GM18511 (cell line): ENCODE data around the gene SPTBN2.
"Not testable (repeated sequence)": the region's sequence is repeated elsewhere in the genome, so short reads cannot be mapped to it uniquely, and the experiment has no call there.

Source experiments
- ATAC-seq: cut with Tn5 transposase; IDR thresholded peaks from one replicate; pipeline ENCODE4 v1.9.1; 2021; ENCODE audit warnings: mild to moderate bottlenecking, moderate library complexity; ENCODE audit not compliant: unreplicated experiment

Gene SPTBN2

GRCh38 chr11:66724167-66724566 is 4.8 kb downstream of the SPTBN2 start:
- not testable (repeated sequence) for ATAC-seq

GRCh38 chr11:66723693-66724092 is 5.3 kb downstream of the SPTBN2 start:
- ATAC-seq, result no peak

- no peak for ATAC-seq
These were observed 6.0 kb downstream of the SPTBN2 start for GRCh38 chr11:66722745-66723651.

GRCh38 chr11:66721939-66722338 is 7.1 kb downstream of the SPTBN2 start:
- no peak for ATAC-seq

- ATAC-seq, result no peak
These were observed 8.0 kb downstream of the SPTBN2 start for GRCh38 chr11:66720899-66721470.

GRCh38 chr11:66720223-66720898 is 8.7 kb downstream of the SPTBN2 start:
- ATAC-seq, result no peak

GRCh38 chr11:66719111-66719872 is 9.7 kb downstream of the SPTBN2 start:
- no peak for ATAC-seq

- ATAC-seq, result no peak
These were observed 10.6 kb downstream of the SPTBN2 start for GRCh38 chr11:66718320-66718971.

GRCh38 chr11:66717925-66718319 is 11.1 kb downstream of the SPTBN2 start:
- no peak for ATAC-seq

- no peak for ATAC-seq
These were observed 12.0 kb downstream of the SPTBN2 start for GRCh38 chr11:66716996-66717395.

GRCh38 chr11:66715346-66716085 is 13.5 kb downstream of the SPTBN2 start:
- ATAC-seq, result no peak

GRCh38 chr11:66713746-66714480 is 15.1 kb downstream of the SPTBN2 start:
- ATAC-seq, result no peak

GRCh38 chr11:66710384-66710930 is 18.6 kb downstream of the SPTBN2 start:
- no peak for ATAC-seq

GRCh38 chr11:66708701-66709100 is 20.3 kb downstream of the SPTBN2 start:
- no peak for ATAC-seq

GRCh38 chr11:66708094-66708493 is 20.9 kb downstream of the SPTBN2 start:
- ATAC-seq, result no peak

GRCh38 chr11:66707486-66707885 is 21.5 kb downstream of the SPTBN2 start:
- ATAC-seq, result no peak

GRCh38 chr11:66706989-66707388 is 22.0 kb downstream of the SPTBN2 start:
- no peak for ATAC-seq

- ATAC-seq, result no peak
These were observed 23.3 kb downstream of the SPTBN2 start for GRCh38 chr11:66705587-66706335.
